ENCODE measurements around the gene MZF1. TPM values are rescaled to one million over a fixed set of nuclear protein-coding genes. Genes with fewer than 3 reads are reported as not detected.

MZF1 gene
- total and polyA plus RNA-seq, 9 of the 15 experiments (the other 6 are each of a cell fraction or from before 2014, with no cell fraction given) = 0.31 to 29.3 (median 11.5) TPM

GRCh38 chr19:58559275-58560006 lies 13.7 kb downstream of the MZF1 start (continued):
- TF ChIP-seq E2F4 (CRISPR knock-in tag; IDR thresholded peaks at IDR 0.05; ENCODE audit: low read depth) (peak; percentile 66; the same call in 1 of the 2 replicates), CXXC5 (CRISPR knock-in tag; IDR thresholded peaks at IDR 0.05) (peak; percentile 88), ZNF398 (CRISPR knock-in tag; IDR thresholded peaks at IDR 0.05) (no peak), FOSL1 (tag; conservative IDR thresholded peaks at IDR 0.05) (no peak; the same call in 1 of the 2 replicates), PHF20 (IDR thresholded peaks at IDR 0.05; ENCODE audit: partially characterized antibody) (peak; percentile 74), ETV1 (tag; conservative IDR thresholded peaks at IDR 0.05; ENCODE audit: low read depth) (peak; percentile 71), ZNF830 (CRISPR knock-in tag; IDR thresholded peaks at IDR 0.05) (peak; percentile 59; the same call in 1 of the 2 replicates), ERF (CRISPR knock-in tag; IDR thresholded peaks at IDR 0.05) (no peak), PCBP2 (IDR thresholded peaks at IDR 0.05; ENCODE audit: low read depth, low read length, poor library complexity, severe bottlenecking) (no peak), JUN (IDR thresholded peaks at IDR 0.05; ENCODE audit: borderline replicate concordance, low read depth, low read length) (peak; percentile 39; the same call in 1 of the 2 replicates), JUN (CRISPR knock-in tag; IDR thresholded peaks at IDR 0.05; ENCODE audit: borderline replicate concordance) (no peak), ATF2 (CRISPR knock-in tag; IDR thresholded peaks at IDR 0.05) (no peak), NFATC3 (IDR thresholded peaks at IDR 0.05) (no peak), ETV5 (CRISPR knock-in tag; IDR thresholded peaks at IDR 0.05; ENCODE audit: low read depth) (0 out of 2 replicates have a peak, but pooled peaks have one; percentile 33), PHB (CRISPR knock-in tag; IDR thresholded peaks at IDR 0.05) (no peak), RBM34 (IDR thresholded peaks at IDR 0.05; ENCODE audit: borderline replicate concordance, insufficient read depth, low read length) (no peak), POLR3A (IDR thresholded peaks at IDR 0.05; ENCODE audit: borderline replicate concordance, extremely low read depth, insufficient read depth, insufficient read length) (no peak), RFX1 (IDR thresholded peaks at IDR 0.05) (peak; percentile 89), SMAD4 (CRISPR knock-in tag; conservative IDR thresholded peaks at IDR 0.05) (0 out of 2 replicates have a peak, but pooled peaks have one; percentile 52), ZNF518B (CRISPR knock-in tag; IDR thresholded peaks at IDR 0.05) (no peak)

All from K562 (cell line).